HL-60 (cell line): ENCODE measurements around the gene EIF4A3.

Experiments
- POLR2AphosphoS5 ChIP-seq: IDR thresholded peaks from 2 replicates; pipeline ENCODE4 v1.6.1; 2012; ENCODE audit warnings: low read depth
- REST ChIP-seq: IDR thresholded peaks from 2 replicates; pipeline ENCODE4 v1.6.1; 2012; ENCODE audit warnings: low read depth; ENCODE audit not compliant: insufficient replicate concordance
- SPI1 ChIP-seq: IDR thresholded peaks from 2 replicates; pipeline ENCODE4 v1.6.1; 2012; ENCODE audit warnings: low read depth, mild to moderate bottlenecking, borderline replicate concordance
- TF ChIP-seq, protein P1 (sequence below): IDR thresholded peaks from one replicate; pipeline ENCODE4 v1.5.1; 2011; ENCODE audit warnings: low read length, control low read depth, inconsistent platforms; ENCODE audit not compliant: insufficient read depth

DNA sequence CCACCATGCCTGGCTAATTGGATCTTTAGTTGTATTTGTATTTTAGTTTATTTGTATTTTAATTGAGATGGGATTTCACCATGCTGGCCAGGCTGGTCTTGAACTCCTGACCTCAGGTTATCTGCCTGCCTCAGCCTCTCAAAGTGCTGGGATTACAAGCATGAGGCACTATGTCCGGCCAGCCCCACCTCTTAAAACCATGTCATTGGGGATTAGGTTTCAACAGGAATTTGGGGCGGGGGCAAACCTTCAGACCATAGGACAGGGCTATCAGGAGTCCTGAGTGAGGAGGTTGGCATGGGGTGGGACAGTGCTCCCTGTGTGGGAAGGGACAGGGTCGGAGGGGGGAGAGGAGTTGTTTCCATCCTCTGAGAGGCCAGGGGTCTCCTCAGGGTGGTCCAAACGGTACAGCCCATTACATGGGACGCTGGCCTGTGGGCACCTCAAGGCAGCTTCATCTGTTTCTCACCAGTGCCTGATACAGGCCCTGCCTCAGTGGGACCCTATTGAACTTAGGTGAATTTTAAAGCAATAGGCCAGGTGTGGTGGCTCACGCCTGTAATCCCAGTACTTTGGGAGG lies 23.9 kb downstream of the EIF4A3 start:
- TF ChIP-seq, protein P1, sequence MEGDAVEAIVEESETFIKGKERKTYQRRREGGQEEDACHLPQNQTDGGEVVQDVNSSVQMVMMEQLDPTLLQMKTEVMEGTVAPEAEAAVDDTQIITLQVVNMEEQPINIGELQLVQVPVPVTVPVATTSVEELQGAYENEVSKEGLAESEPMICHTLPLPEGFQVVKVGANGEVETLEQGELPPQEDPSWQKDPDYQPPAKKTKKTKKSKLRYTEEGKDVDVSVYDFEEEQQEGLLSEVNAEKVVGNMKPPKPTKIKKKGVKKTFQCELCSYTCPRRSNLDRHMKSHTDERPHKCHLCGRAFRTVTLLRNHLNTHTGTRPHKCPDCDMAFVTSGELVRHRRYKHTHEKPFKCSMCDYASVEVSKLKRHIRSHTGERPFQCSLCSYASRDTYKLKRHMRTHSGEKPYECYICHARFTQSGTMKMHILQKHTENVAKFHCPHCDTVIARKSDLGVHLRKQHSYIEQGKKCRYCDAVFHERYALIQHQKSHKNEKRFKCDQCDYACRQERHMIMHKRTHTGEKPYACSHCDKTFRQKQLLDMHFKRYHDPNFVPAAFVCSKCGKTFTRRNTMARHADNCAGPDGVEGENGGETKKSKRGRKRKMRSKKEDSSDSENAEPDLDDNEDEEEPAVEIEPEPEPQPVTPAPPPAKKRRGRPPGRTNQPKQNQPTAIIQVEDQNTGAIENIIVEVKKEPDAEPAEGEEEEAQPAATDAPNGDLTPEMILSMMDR = no peak
- TF ChIP-seq POLR2AphosphoS5 (no peak), REST (no peak), SPI1 (no peak)
